ENCODE data around the gene TNFRSF12A.
A peak's percentile ranks its signal among the peaks of the same experiment; 100 is the strongest.

TNFRSF12A gene

GRCh38 chr16:3020247-3020603 lies at the start of gene TNFRSF12A:
TSS of gene TNFRSF12A (plus strand) at chr16:3020368. CDS start at chr16:3020398, 30 bp downstream.
- H3K27ac ChIP-seq, result peak within 1 kb of the TSS; percentile 72 to 98 (median 94)
- peak within 1 kb of the TSS; percentile 50 to 72 (median 64) for H3K4me3 ChIP-seq

GRCh38 chr16:2970563-2970962 lies 49.6 kb upstream of the TNFRSF12A start:
- H3K27ac ChIP-seq, result peak overlapping the region in 12 of 21 experiments; percentile 52 to 85 (median 74)
- peak overlapping the region; percentile 70 to 86 (median 74) for H3K4me3 ChIP-seq

GRCh38 chr16:2971134-2971984 lies 48.8 kb upstream of the TNFRSF12A start:
- Histone ChIP-seq H3K27ac (no peak overlapping the region), H3K4me3 (peak overlapping the region in 1 of 7 experiments; percentile 86)

- H3K4me3 ChIP-seq, result no peak overlapping the region
- no peak overlapping the region for H3K27ac ChIP-seq
Observed at GRCh38 chr16:2971985-2972784, 48.0 kb upstream of the TNFRSF12A start.

- H3K27ac ChIP-seq, result no peak overlapping the region
Observed at GRCh38 chr16:2973093-2973492, 47.1 kb upstream of the TNFRSF12A start.

GRCh38 chr16:2973605-2974318 lies 46.4 kb upstream of the TNFRSF12A start:
- no peak overlapping the region for H3K27ac ChIP-seq
- H3K4me3 ChIP-seq, result no peak overlapping the region

More at GRCh38 chr16:2973093-2973492, 47.1 kb upstream of the TNFRSF12A start:
- no peak overlapping the region for H3K4me3 ChIP-seq

- no peak overlapping the region for H3K4me3 ChIP-seq
- no peak overlapping the region for H3K27ac ChIP-seq
Observed at GRCh38 chr16:2974319-2975056, 45.7 kb upstream of the TNFRSF12A start.

GRCh38 chr16:2975161-2975795 lies 44.9 kb upstream of the TNFRSF12A start:
- Histone ChIP-seq H3K4me3 (no peak overlapping the region), H3K27ac (no peak overlapping the region)

GRCh38 chr16:2976201-2976600 lies 44.0 kb upstream of the TNFRSF12A start:
- Histone ChIP-seq H3K4me3 (no peak overlapping the region), H3K27ac (no peak overlapping the region)

- no peak overlapping the region for H3K27ac ChIP-seq
Observed at GRCh38 chr16:2976673-2977072, 43.5 kb upstream of the TNFRSF12A start.

GRCh38 chr16:2977440-2977839 lies 42.7 kb upstream of the TNFRSF12A start:
- Histone ChIP-seq H3K4me3 (no peak overlapping the region), H3K27ac (no peak overlapping the region)

More at GRCh38 chr16:2976673-2977072, 43.5 kb upstream of the TNFRSF12A start:
- H3K4me3 ChIP-seq, result no peak overlapping the region

GRCh38 chr16:2979669-2980226 lies 40.4 kb upstream of the TNFRSF12A start:
- Histone ChIP-seq H3K4me3 (peak overlapping the region; percentile 67 to 80 (median 72)), H3K27ac (peak overlapping the region in 11 of 21 experiments; percentile 4 to 96 (median 91))

- peak within 1 kb of the TSS; percentile 44 to 96 (median 91) for H3K27ac ChIP-seq
- peak within 1 kb of the TSS; percentile 67 to 80 (median 72) for H3K4me3 ChIP-seq
Observed at GRCh38 chr16:2980227-2981176, 39.7 kb upstream of the TNFRSF12A start, which contains the start of gene PKMYT1. TSS of gene PKMYT1 (minus strand) at chr16:2980446. CDS start at chr16:2979657, 789 bp downstream.

GRCh38 chr16:2981177-2981898 lies 38.8 kb upstream of the TNFRSF12A start:
- H3K27ac ChIP-seq, result peak overlapping the region in 8 of 21 experiments; percentile 88 to 96 (median 91)
- H3K4me3 ChIP-seq, result peak overlapping the region in 6 of 7 experiments; percentile 67 to 80 (median 72)

- H3K27ac ChIP-seq, result no peak overlapping the region
Observed at GRCh38 chr16:2981899-2982250, 38.3 kb upstream of the TNFRSF12A start.

GRCh38 chr16:2982402-2982801 lies 37.8 kb upstream of the TNFRSF12A start:
- no peak overlapping the region for H3K27ac ChIP-seq
- H3K4me3 ChIP-seq, result no peak overlapping the region

More at GRCh38 chr16:2981899-2982250, 38.3 kb upstream of the TNFRSF12A start:
- H3K4me3 ChIP-seq, result no peak overlapping the region

Measured in skin epidermis (tissue), 12 donors.